GM21723 (cell line): ENCODE measurements around the gene TAS2R50.
"Not testable (repeated sequence)": the region's sequence is repeated elsewhere in the genome, so short reads cannot be mapped to it uniquely, and the experiment has no call there.

Experiments
- ATAC-seq: cut with Tn5 transposase; IDR thresholded peaks from one replicate; pipeline ENCODE4 v1.9.1; 2021; ENCODE audit warnings: mild to moderate bottlenecking, moderate library complexity; ENCODE audit not compliant: unreplicated experiment

TAS2R50 gene

GRCh38 chr12:10986812-10987211 lies at the start of gene TAS2R50:
Gene TAS2R50 (minus strand): TSS chr12:10986912. CDS start chr12:10986860, 52 bp downstream.
- no peak for ATAC-seq

GRCh38 chr12:11033959-11034358 lies 47.2 kb upstream of the TAS2R50 start:
- not testable (repeated sequence) for ATAC-seq

GRCh38 chr12:11031307-11031706 lies 44.6 kb upstream of the TAS2R50 start, which contains the start of gene TAS2R31:
Gene TAS2R31 (minus strand): TSS chr12:11031407. CDS start chr12:11031335, 72 bp downstream.
- no peak for ATAC-seq

GRCh38 chr12:11026118-11026517 lies 39.4 kb upstream of the TAS2R50 start:
- ATAC-seq, result no peak

GRCh38 chr12:11023387-11023786 lies 36.7 kb upstream of the TAS2R50 start:
- no peak for ATAC-seq

- ATAC-seq, result no peak
These were observed 35.8 kb upstream of the TAS2R50 start, which contains the start of gene TAS2R19 for GRCh38 chr12:11022520-11022919. Gene TAS2R19 (minus strand): TSS chr12:11022620. CDS start chr12:11022571, 49 bp downstream.

- no peak for ATAC-seq
These were observed 30.2 kb upstream of the TAS2R50 start for GRCh38 chr12:11016937-11017336.

- no peak for ATAC-seq
These were observed 29.2 kb upstream of the TAS2R50 start for GRCh38 chr12:11015775-11016430.

- ATAC-seq, result no peak
These were observed 27.5 kb upstream of the TAS2R50 start for GRCh38 chr12:11014234-11014633.

GRCh38 chr12:11007608-11008007 lies 20.9 kb upstream of the TAS2R50 start:
- ATAC-seq, result no peak

- ATAC-seq, result no peak
These were observed 11.5 kb upstream of the TAS2R50 start, which contains the start of gene TAS2R20 for GRCh38 chr12:10998204-10998603. Gene TAS2R20 (minus strand): TSS chr12:10998304. CDS start chr12:10997875, 429 bp downstream.

- ATAC-seq, result no peak
These were observed 7.6 kb upstream of the TAS2R50 start for GRCh38 chr12:10994307-10994706.

- no peak for ATAC-seq
These were observed 2.4 kb upstream of the TAS2R50 start for GRCh38 chr12:10989107-10989506.

- no peak for ATAC-seq
These were observed 4.5 kb downstream of the TAS2R50 start for GRCh38 chr12:10982244-10982643.

GRCh38 chr12:10974965-10975364 lies 11.7 kb downstream of the TAS2R50 start:
- no peak for ATAC-seq

- ATAC-seq, result no peak
These were observed 17.8 kb downstream of the TAS2R50 start for GRCh38 chr12:10968765-10969456.

GRCh38 chr12:10967409-10967808 lies 19.3 kb downstream of the TAS2R50 start:
- ATAC-seq, result no peak

GRCh38 chr12:10966314-10966713 lies 20.4 kb downstream of the TAS2R50 start:
- no peak for ATAC-seq

GRCh38 chr12:10965476-10965875 lies 21.2 kb downstream of the TAS2R50 start:
- ATAC-seq, result no peak

- ATAC-seq, result no peak
These were observed 26.5 kb downstream of the TAS2R50 start for GRCh38 chr12:10960211-10960610.

GRCh38 chr12:10959804-10960203 lies 26.9 kb downstream of the TAS2R50 start:
- no peak for ATAC-seq

- no peak for ATAC-seq
These were observed 29.0 kb downstream of the TAS2R50 start for GRCh38 chr12:10957741-10958140.
